AG04449 (cell line): ENCODE measurements around the gene NOX3.
"Not testable (repeated sequence)": the region's sequence is repeated elsewhere in the genome, so short reads cannot be mapped to it uniquely, and the experiment has no call there.

Experiments used
- CTCF ChIA-PET: fragments of 350-600 bp; formaldehyde crosslinking; extraction: SDS; loops from one replicate; lab custom pipeline; 2021; ENCODE audit warnings: antibody characterized with exemption; lab: Yijun Ruan, JAX
- POLR2A ChIA-PET: fragments of 400-600, 350-600 bp; formaldehyde crosslinking; extraction: SDS; loops from one replicate; lab custom pipeline; 2020; ENCODE audit warnings: antibody characterized with exemption, inconsistent platforms; lab: Yijun Ruan, JAX
- DNase-seq: peaks from one replicate; pipeline ENCODE4 v3.0.0-alpha.2; 2010; ENCODE audit warnings: low read depth, low spot score
- H3K4me3 ChIP-seq: 2 replicates; pipeline ENCODE4 v1.5.1; 2011; ENCODE audit warnings: low read depth, mild to moderate bottlenecking, control low read depth, low read length
- TF ChIP-seq, protein P1 (sequence below): IDR thresholded peaks from one replicate; pipeline ENCODE4 v1.5.1; 2011; ENCODE audit warnings: mild to moderate bottlenecking, moderate library complexity, low read length, control low read depth, inconsistent platforms; ENCODE audit not compliant: insufficient read depth; ENCODE audit errors: missing control alignments

The NOX3 gene

DNA sequence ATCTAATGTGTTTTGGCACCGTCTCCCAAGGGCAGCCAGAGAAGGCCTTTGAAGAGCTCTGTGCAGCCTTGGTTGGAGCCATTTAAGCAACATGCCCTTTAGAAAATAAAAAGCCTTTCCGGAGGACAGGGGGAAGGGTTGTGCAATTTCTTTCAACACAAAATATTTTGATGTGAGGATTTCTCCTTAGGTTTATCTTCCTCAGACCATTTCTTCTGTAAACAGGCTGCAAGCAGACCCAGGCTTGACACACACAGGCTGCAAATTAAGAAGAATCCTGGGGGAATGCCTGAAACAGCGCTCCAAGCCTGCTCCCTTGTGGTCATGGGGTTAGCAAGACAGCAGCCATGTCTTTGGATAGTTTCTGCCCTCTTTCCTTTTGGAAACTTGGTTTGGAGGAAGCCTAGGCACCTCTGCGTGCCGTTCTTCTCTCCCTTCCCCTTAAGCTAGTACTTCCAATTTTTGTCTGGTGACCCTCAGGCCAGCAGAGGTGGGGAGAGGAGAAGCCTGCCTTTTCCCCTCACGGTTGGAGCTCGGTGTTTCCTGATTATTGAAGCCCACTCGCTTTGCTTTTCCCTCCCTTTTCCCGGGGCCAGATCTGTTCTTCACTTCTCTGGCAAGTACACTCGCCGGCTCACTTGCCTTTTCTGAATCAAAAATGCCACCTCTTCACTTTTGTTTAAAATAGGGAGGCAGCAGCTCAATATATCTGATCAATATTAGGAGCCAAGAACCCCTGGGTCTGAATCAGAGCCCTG is 39.6 kb upstream of the NOX3 start:
- CTCF ChIA-PET, result interaction anchor here (0.6 to 9.0 kb wide), 25 partner anchors 10 to 820 kb away, joined by 3 to 87 read pairs (median 5); partner anchors contain the start of gene TFB1M
- H3K4me3 ChIP-seq, result no peak overlapping the region
- TF ChIP-seq, protein P1, sequence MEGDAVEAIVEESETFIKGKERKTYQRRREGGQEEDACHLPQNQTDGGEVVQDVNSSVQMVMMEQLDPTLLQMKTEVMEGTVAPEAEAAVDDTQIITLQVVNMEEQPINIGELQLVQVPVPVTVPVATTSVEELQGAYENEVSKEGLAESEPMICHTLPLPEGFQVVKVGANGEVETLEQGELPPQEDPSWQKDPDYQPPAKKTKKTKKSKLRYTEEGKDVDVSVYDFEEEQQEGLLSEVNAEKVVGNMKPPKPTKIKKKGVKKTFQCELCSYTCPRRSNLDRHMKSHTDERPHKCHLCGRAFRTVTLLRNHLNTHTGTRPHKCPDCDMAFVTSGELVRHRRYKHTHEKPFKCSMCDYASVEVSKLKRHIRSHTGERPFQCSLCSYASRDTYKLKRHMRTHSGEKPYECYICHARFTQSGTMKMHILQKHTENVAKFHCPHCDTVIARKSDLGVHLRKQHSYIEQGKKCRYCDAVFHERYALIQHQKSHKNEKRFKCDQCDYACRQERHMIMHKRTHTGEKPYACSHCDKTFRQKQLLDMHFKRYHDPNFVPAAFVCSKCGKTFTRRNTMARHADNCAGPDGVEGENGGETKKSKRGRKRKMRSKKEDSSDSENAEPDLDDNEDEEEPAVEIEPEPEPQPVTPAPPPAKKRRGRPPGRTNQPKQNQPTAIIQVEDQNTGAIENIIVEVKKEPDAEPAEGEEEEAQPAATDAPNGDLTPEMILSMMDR, result peak; percentile 69
- DNase-seq, result peak; percentile 83
- POLR2A ChIA-PET, result interaction anchor here (1.7 kb wide), 1 partner anchor 155 kb away, joined by 7 read pairs; no protein-coding TSS in a partner anchor

DNA sequence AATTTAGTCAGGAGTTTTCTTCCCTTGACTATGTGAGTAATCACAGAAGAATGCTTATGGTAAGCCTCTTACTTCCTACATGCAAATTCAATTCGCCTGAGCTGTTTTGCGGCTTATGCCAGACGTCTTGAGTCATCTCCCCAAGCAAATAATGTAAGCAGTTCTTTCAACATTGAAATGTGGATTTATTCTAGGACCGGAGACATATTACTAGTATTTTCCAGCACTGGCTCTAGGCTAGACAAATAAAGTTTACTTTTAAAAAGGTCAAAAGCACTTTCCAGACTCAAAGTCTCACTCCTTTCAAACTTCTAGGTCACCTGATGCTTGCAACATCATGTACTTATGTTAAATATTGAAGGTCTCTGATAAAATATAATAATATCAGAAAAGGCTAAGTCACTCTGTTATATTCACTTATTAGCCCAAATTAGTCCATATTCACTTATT is 38.1 kb upstream of the NOX3 start:
- TF ChIP-seq, protein P1, result no peak
- no peak overlapping the region for H3K4me3 ChIP-seq
- POLR2A ChIA-PET, result interaction anchor here (0.6 to 1.2 kb wide), 3 partner anchors 13 to 1285 kb away, joined by 3 to 4 read pairs (median 4); no protein-coding TSS in a partner anchor
- CTCF ChIA-PET, result interaction anchor here (1.3 to 9.0 kb wide), 5 partner anchors 36 to 177 kb away, joined by 3 to 87 read pairs (median 13); no protein-coding TSS in a partner anchor
- DNase-seq, result peak; percentile 99

DNA sequence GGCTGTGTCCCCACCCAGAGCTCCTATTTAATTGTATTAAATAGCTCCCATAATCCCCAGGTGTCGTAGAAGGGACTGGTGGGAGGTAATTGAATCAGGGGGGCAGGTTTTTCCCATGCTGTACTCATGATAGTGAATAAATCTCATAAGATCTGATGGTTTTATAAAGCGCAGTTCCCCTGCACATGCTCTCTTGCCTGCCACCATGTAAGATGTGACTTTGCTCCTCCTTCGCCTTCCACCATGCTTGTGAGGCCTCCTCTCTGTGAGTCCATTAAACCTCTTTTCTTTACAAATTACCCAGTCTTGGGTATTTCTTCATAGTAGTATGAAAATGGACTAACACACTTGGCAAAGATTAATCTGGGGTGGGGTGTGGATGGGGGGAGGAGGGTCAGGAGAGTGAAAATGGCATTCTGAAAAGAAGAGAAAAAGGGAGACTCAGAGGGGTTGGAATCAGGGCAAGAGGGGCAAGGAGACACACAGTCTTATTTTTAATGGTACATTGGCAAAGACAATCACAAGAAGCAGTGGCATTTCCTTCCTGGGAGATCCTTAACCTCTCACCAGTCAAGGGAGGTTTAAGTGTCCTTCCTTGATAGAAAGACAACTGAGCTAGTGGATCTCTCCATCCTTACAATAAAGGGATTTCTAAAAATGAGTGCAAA is 37.5 kb upstream of the NOX3 start:
- POLR2A ChIA-PET, result interaction anchor here (0.6 to 1.2 kb wide), 3 partner anchors 12 to 1285 kb away, joined by 3 to 4 read pairs (median 4); no protein-coding TSS in a partner anchor
- CTCF ChIA-PET, result interaction anchor here (1.3 to 9.0 kb wide), 3 partner anchors 36 to 166 kb away, joined by 3 to 87 read pairs (median 13); no protein-coding TSS in a partner anchor
- no peak for DNase-seq
- TF ChIP-seq, protein P1, result no peak
- H3K4me3 ChIP-seq, result no peak overlapping the region

GRCh38 chr6:155492061-155492735 is 36.6 kb upstream of the NOX3 start:
- no peak overlapping the region for H3K4me3 ChIP-seq
- DNase-seq, result no peak
- POLR2A ChIA-PET, result no interaction called here
- CTCF ChIA-PET, result no interaction called here
- TF ChIP-seq, protein P1, result no peak

DNA sequence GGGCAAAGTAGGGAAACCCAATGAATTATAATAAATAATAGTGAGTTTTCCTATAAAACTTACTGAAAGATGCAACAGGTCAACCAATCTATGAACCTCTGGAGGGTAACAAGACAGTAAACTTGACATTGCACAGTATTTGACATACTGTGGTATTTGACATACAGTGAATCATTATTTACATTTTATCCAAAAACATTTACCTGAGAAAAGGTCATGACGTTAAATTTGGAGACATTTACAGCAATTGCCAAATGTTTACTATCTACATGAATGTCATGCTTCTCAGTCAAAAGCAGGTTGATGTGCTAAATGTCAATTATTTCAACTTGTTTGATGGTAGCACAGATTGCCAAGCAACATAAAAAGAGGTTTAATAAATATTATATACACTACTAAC is 35.8 kb upstream of the NOX3 start:
- no peak overlapping the region for H3K4me3 ChIP-seq
- POLR2A ChIA-PET, result no interaction called here
- DNase-seq, result no peak
- CTCF ChIA-PET, result no interaction called here
- TF ChIP-seq, protein P1, result no peak

DNA sequence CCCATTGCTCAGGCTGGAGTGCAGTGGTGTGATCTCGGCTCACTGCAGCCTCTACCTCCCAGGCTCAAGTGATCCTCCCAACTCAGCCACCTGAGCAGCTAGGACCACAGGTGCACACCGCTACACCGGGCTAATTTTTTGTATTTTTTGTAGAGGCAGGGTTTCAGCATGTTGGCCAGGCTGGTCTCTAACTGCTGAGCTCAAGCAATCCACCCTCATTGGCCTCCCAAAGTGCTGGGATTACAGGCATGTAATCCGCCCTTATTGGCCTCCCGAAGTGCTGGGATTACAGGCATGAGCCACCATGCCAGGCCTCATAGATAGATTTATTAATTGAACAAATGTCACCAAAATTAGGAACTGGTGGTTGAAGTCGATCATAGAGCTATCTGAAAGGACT is 32.6 kb upstream of the NOX3 start:
- H3K4me3 ChIP-seq, DNase-seq, POLR2A ChIA-PET: not testable (repeated sequence)
- CTCF ChIA-PET, result interaction anchor here (0.9 kb wide), 1 partner anchor 10 kb away, joined by 3 read pairs; no protein-coding TSS in a partner anchor
